K562 (cell line): ENCODE measurements around the gene KCNH2. TPM values are rescaled to one million over a fixed set of nuclear protein-coding genes. Genes with fewer than 3 reads are reported as not detected.

Experiments
- DNMT1 ChIP-seq: fragments of 450-650 bp; IDR thresholded peaks from 2 replicates; pipeline ENCODE4 v1.6.1; 2016; ENCODE audit warnings: antibody characterized with exemption, mild to moderate bottlenecking
- HCFC1 ChIP-seq: IDR thresholded peaks from 2 replicates; pipeline ENCODE4 v1.6.1; 2012; ENCODE audit warnings: low read depth, low read length, improper control_type of control experiment
- PCBP1 ChIP-seq: fragments of 200-400 bp; formaldehyde crosslinking; IDR thresholded peaks from 2 replicates; pipeline ENCODE4 v1.6.1; 2018; ENCODE audit warnings: mild to moderate bottlenecking, low read depth, low read length; ENCODE audit not compliant: poor library complexity, severe bottlenecking
- RBM15 ChIP-seq: fragments of 200-400 bp; formaldehyde crosslinking; IDR thresholded peaks from 2 replicates; pipeline ENCODE4 v1.6.1; 2018; ENCODE audit warnings: mild to moderate bottlenecking, low read length, moderate library complexity; ENCODE audit not compliant: insufficient read depth
- XRCC5 ChIP-seq: fragments of 200-400 bp; formaldehyde crosslinking; IDR thresholded peaks from 2 replicates; pipeline ENCODE4 v1.6.1; 2017; ENCODE audit warnings: low read depth, mild to moderate bottlenecking, low read length
- ZFP1 ChIP-seq: fragments of 450-650 bp; formaldehyde crosslinking; IDR thresholded peaks from 2 replicates; pipeline ENCODE4 v1.4.0; 2020; ENCODE audit warnings: mild to moderate bottlenecking, mixed read lengths
- polyA plus RNA-seq, 8 experiments: library from polyadenylated mRNA; depleted of rRNA in 4 of 8; stranded (reverse) in 5 of 8; unstranded in 3 of 8; fragments of >200 nt; fragmentation: Nextera tagmentation in 2 of 8; fragmentation: Illumina TruSeq in 1 of 8; extraction: Ambion mirVana in 2 of 8; extraction: Trizol in 1 of 8; gene quantifications; 2 replicates each; pipeline versions ENCODE4 v1.2.1 to v1.2.3, GENCODE V29; 2011 to 2014; ENCODE audit warnings: inconsistent platforms in 1 of 8, missing spikeins in 1 of 8
- total RNA-seq, 7 experiments: library from RNA; depleted of rRNA in 6 of 7; stranded (reverse); fragments of >200 nt in 6 of 7; fragmentation: Illumina TruSeq in 2 of 7; extraction: Trizol in 2 of 7; gene quantifications; 2 replicates each; pipeline versions ENCODE4 v1.2.1 to v1.2.3, GENCODE V29; 2011 to 2021; ENCODE audit warnings: low replicate concordance in 1 of 7
- TF ChIP-seq, protein P1 (sequence below): sonication (generic); formaldehyde crosslinking; IDR thresholded peaks from 2 replicates; pipeline ENCODE4 v1.8.0; 2023; ENCODE audit warnings: mild to moderate bottlenecking, missing genetic modification reagents
- TF ChIP-seq, protein P2 (sequence below): sonication (generic); formaldehyde crosslinking; IDR thresholded peaks from 2 replicates; pipeline ENCODE4 v1.8.1; 2023; ENCODE audit warnings: missing genetic modification reagents, mild to moderate bottlenecking, borderline replicate concordance
- TF ChIP-seq, protein P3 (sequence below), 2 experiments: fragments of 450-650 bp; IDR thresholded peaks; 2 replicates each; pipeline ENCODE4 v1.6.1; 2016; ENCODE audit warnings: mild to moderate bottlenecking in 2 of 2, borderline replicate concordance in 1 of 2, low read depth in 1 of 2, moderate library complexity in 1 of 2

The KCNH2 gene
- total and polyA plus RNA-seq, 9 of the 15 experiments (the other 6 are each of a cell fraction or from before 2014, with no cell fraction given), result 18.1 to 368 (median 218) TPM

DNA sequence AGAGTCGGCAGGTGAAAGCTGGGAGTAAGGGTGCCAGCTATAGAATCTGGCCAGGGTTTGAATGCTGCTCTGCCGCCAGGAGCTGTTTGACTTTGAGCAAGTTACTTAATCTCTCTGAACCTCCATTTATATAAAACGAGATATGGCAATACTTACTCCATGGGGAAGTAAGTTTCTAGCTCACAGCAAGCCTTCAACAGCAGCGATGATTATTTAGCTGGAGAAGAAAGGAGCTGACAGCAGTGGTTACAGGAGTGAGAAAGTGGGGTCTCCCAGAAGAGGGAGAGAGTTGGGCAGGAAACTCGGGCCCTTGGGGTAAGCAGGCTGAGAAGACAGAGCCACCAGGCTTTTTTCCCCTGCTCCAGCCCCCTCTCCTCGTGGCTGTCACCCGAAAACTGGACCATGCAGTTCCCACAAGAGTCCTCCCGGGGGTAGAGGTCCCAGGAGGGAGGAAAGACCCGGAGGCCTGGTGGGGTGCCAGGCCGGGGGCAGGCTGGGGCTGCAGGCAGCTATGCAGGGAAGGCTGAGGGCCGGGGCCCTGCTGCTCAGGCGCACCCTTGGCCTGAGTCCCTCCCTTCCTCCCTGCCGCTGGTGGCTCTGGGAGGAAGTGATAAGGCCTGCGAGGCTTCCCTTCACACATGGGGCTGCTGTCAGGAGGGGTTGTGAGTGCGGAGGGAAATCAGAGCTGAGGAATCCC, 16.2 kb upstream of the KCNH2 start (continued):
- TF ChIP-seq RBM15, result no peak
- no peak for TF ChIP-seq ZFP1 (CRISPR knock-in tag)
- peak; percentile 62 for TF ChIP-seq HCFC1
- TF ChIP-seq, protein P1, sequence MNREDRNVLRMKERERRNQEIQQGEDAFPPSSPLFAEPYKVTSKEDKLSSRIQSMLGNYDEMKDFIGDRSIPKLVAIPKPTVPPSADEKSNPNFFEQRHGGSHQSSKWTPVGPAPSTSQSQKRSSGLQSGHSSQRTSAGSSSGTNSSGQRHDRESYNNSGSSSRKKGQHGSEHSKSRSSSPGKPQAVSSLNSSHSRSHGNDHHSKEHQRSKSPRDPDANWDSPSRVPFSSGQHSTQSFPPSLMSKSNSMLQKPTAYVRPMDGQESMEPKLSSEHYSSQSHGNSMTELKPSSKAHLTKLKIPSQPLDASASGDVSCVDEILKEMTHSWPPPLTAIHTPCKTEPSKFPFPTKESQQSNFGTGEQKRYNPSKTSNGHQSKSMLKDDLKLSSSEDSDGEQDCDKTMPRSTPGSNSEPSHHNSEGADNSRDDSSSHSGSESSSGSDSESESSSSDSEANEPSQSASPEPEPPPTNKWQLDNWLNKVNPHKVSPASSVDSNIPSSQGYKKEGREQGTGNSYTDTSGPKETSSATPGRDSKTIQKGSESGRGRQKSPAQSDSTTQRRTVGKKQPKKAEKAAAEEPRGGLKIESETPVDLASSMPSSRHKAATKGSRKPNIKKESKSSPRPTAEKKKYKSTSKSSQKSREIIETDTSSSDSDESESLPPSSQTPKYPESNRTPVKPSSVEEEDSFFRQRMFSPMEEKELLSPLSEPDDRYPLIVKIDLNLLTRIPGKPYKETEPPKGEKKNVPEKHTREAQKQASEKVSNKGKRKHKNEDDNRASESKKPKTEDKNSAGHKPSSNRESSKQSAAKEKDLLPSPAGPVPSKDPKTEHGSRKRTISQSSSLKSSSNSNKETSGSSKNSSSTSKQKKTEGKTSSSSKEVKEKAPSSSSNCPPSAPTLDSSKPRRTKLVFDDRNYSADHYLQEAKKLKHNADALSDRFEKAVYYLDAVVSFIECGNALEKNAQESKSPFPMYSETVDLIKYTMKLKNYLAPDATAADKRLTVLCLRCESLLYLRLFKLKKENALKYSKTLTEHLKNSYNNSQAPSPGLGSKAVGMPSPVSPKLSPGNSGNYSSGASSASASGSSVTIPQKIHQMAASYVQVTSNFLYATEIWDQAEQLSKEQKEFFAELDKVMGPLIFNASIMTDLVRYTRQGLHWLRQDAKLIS (CRISPR knock-in tag), result no peak
- peak; percentile 89; the same call in 1 of the 2 replicates for TF ChIP-seq XRCC5
- peak; percentile 78 for TF ChIP-seq PCBP1
- TF ChIP-seq, protein P2, sequence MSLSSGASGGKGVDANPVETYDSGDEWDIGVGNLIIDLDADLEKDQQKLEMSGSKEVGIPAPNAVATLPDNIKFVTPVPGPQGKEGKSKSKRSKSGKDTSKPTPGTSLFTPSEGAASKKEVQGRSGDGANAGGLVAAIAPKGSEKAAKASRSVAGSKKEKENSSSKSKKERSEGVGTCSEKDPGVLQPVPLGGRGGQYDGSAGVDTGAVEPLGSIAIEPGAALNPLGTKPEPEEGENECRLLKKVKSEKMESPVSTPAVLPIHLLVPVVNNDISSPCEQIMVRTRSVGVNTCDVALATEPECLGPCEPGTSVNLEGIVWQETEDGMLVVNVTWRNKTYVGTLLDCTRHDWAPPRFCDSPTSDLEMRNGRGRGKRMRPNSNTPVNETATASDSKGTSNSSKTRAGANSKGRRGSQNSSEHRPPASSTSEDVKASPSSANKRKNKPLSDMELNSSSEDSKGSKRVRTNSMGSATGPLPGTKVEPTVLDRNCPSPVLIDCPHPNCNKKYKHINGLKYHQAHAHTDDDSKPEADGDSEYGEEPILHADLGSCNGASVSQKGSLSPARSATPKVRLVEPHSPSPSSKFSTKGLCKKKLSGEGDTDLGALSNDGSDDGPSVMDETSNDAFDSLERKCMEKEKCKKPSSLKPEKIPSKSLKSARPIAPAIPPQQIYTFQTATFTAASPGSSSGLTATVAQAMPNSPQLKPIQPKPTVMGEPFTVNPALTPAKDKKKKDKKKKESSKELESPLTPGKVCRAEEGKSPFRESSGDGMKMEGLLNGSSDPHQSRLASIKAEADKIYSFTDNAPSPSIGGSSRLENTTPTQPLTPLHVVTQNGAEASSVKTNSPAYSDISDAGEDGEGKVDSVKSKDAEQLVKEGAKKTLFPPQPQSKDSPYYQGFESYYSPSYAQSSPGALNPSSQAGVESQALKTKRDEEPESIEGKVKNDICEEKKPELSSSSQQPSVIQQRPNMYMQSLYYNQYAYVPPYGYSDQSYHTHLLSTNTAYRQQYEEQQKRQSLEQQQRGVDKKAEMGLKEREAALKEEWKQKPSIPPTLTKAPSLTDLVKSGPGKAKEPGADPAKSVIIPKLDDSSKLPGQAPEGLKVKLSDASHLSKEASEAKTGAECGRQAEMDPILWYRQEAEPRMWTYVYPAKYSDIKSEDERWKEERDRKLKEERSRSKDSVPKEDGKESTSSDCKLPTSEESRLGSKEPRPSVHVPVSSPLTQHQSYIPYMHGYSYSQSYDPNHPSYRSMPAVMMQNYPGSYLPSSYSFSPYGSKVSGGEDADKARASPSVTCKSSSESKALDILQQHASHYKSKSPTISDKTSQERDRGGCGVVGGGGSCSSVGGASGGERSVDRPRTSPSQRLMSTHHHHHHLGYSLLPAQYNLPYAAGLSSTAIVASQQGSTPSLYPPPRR (CRISPR knock-in tag), result no peak
- no peak for TF ChIP-seq DNMT1
- TF ChIP-seq, protein P3, sequence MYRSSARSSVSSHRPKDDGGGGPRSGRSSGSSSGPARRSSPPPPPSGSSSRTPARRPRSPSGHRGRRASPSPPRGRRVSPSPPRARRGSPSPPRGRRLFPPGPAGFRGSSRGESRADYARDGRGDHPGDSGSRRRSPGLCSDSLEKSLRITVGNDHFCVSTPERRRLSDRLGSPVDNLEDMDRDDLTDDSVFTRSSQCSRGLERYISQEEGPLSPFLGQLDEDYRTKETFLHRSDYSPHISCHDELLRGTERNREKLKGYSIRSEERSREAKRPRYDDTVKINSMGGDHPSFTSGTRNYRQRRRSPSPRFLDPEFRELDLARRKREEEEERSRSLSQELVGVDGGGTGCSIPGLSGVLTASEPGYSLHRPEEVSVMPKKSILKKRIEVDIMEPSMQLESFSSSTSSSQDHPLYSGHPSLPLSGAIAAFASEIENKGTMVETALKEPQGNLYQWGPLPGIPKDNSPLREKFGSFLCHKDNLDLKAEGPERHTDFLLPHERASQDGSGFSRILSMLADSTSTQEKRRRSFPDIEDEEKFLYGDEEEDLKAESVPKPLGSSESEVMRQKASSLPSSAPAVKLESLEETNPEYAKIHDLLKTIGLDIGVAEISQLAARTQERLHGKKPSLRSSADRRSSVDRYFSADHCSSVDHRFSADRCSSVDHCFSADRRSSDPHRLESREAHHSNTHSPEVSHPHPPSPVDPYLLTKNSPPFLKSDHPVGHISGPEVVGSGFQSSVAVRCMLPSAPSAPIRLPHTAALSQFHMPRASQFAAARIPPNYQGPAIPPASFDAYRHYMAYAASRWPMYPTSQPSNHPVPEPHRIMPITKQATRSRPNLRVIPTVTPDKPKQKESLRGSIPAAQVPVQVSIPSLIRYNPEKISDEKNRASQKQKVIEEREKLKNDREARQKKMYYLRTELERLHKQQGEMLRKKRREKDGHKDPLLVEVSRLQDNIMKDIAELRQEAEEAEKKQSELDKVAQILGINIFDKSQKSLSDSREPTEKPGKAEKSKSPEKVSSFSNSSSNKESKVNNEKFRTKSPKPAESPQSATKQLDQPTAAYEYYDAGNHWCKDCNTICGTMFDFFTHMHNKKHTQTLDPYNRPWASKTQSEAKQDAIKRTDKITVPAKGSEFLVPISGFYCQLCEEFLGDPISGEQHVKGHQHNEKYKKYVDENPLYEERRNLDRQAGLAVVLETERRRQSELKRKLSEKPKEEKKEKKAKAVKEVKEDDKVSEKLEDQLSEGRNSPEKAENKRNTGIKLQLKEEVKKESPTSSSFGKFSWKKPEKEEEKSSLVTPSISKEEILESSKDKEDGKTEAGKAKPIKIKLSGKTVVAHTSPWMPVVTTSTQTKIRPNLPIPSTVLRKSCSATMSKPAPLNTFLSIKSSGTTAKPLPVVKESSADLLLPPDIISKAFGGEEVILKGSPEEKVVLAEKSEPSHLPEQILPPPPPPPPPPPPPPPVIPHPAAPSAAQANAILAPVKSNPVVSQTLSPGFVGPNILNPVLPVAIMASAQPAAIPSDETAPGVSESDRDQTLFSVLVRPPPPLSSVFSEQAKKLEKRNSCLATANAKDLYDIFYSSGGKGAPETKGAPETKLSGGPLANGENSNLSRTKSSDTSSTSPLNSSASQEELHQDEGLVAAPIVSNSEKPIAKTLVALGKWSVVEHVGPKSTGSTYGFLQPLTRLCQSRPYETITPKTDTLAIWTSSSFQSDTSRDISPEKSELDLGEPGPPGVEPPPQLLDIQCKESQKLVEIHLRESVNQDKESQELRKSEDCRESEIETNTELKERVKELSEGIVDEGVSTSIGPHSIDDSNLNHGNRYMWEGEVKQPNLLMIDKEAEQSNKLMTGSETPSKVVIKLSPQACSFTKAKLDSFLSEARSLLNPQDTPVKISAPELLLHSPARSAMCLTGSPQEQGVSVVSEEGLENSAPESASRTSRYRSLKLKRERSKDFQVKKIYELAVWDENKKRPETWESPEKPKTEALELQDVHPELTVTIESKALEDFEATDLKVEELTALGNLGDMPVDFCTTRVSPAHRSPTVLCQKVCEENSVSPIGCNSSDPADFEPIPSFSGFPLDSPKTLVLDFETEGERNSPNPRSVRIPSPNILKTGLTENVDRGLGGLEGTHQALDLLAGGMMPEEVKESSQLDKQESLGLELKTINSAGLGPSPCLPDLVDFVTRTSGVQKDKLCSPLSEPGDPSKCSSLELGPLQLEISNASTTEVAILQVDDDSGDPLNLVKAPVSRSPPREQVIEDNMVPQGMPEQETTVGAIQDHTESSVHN (IDR thresholded peaks at IDR 0.05; ENCODE audit: borderline replicate concordance in 1 of 2, low read depth in 1 of 2), result no peak
